K562 (cell line): ENCODE results near the gene UBE2D3. TPM values are rescaled to one million over a fixed set of nuclear protein-coding genes. Genes with fewer than 3 reads are reported as not detected.
A peak's percentile ranks its signal among the peaks of the same experiment; 100 is the strongest.

Experiments
- ARNT ChIP-seq, 2 experiments: fragments of 450-650 bp; IDR thresholded peaks; 2 replicates each; pipeline ENCODE4 v1.6.1; 2016; ENCODE audit warnings: mild to moderate bottlenecking in 1 of 2
- C11orf30 ChIP-seq: fragments of 450-650 bp; IDR thresholded peaks from 2 replicates; pipeline ENCODE4 v1.6.1; 2016; ENCODE audit warnings: low read depth, mild to moderate bottlenecking
- CBX5 ChIP-seq: IDR thresholded peaks from 2 replicates; pipeline ENCODE4 v1.6.1; 2014; ENCODE audit warnings: low read depth, borderline replicate concordance
- CCAR2 ChIP-seq: fragments of 200-400 bp; formaldehyde crosslinking; IDR thresholded peaks from 2 replicates; pipeline ENCODE4 v1.6.1; 2017; ENCODE audit warnings: mild to moderate bottlenecking, low read depth, low read length
- CTBP1 ChIP-seq: fragments of 450-650 bp; IDR thresholded peaks from 2 replicates; pipeline ENCODE4 v1.6.1; 2016; ENCODE audit warnings: borderline replicate concordance
- DNMT1 ChIP-seq: fragments of 450-650 bp; IDR thresholded peaks from 2 replicates; pipeline ENCODE4 v1.6.1; 2016; ENCODE audit warnings: antibody characterized with exemption, mild to moderate bottlenecking
- DPF2 ChIP-seq: fragments of 450-650 bp; IDR thresholded peaks from 2 replicates; pipeline ENCODE4 v1.6.1; 2016
- EP300 ChIP-seq: IDR thresholded peaks from 2 replicates; pipeline ENCODE4 v1.6.1; 2012; ENCODE audit warnings: low read length, improper control_type of control experiment
- EZH2 ChIP-seq: IDR thresholded peaks from 2 replicates; pipeline ENCODE4 v1.6.1; 2012; ENCODE audit warnings: low read depth, mild to moderate bottlenecking, inconsistent platforms, low read length, borderline replicate concordance
- FOXA1 ChIP-seq: fragments of 450-650 bp; IDR thresholded peaks from 2 replicates; pipeline ENCODE4 v1.6.1; 2016; ENCODE audit warnings: mild to moderate bottlenecking, borderline replicate concordance
- GATA2 ChIP-seq: sonication (generic); formaldehyde crosslinking; IDR thresholded peaks from 2 replicates; pipeline ENCODE4 v1.4.0; 2020; ENCODE audit warnings: mild to moderate bottlenecking, missing genetic modification reagents
- MECOM ChIP-seq: fragments of 250-450 bp; sonication (Bioruptor Pico); IDR thresholded peaks from 2 replicates; pipeline ENCODE4 v1.8.0; 2022; ENCODE audit warnings: inconsistent platforms
- MTA2 ChIP-seq: fragments of 450-650 bp; IDR thresholded peaks from 2 replicates; pipeline ENCODE4 v1.6.1; 2016; ENCODE audit warnings: low read depth
- OTX1 ChIP-seq: fragments of 450-650 bp; formaldehyde crosslinking; IDR thresholded peaks from 2 replicates; pipeline ENCODE4 v1.4.0; 2022; ENCODE audit warnings: mild to moderate bottlenecking
- POLR2G ChIP-seq: fragments of 200-400 bp; formaldehyde crosslinking; IDR thresholded peaks from 2 replicates; pipeline ENCODE4 v1.6.1; 2017; ENCODE audit warnings: low read depth, mild to moderate bottlenecking, antibody characterized with exemption, low read length, moderate library complexity
- PYGO2 ChIP-seq: fragments of 450-650 bp; IDR thresholded peaks from 2 replicates; pipeline ENCODE4 v1.6.1; 2016; ENCODE audit warnings: mild to moderate bottlenecking, missing genetic modification characterization, moderate library complexity, missing compliant biosample characterization
- SMARCA4 ChIP-seq: fragments of 450-650 bp; IDR thresholded peaks from 2 replicates; pipeline ENCODE4 v1.6.1; 2016
- SREBF1 ChIP-seq: fragments of 150-350 bp; IDR thresholded peaks from 2 replicates; pipeline ENCODE4 v1.6.1; 2014; ENCODE audit warnings: antibody characterized with exemption, low read depth, low read length, borderline replicate concordance
- TAL1 ChIP-seq: fragments of 450-650 bp; IDR thresholded peaks from 2 replicates; pipeline ENCODE4 v1.6.1; 2016; ENCODE audit warnings: mild to moderate bottlenecking
- VEZF1 ChIP-seq: fragments of 200-800 bp; sonication (Bioruptor generic); IDR thresholded peaks from 2 replicates; pipeline ENCODE4 v1.6.1; 2017; ENCODE audit warnings: missing genetic modification characterization, missing compliant biosample characterization
- XRCC4 ChIP-seq: IDR thresholded peaks from one replicate; pipeline ENCODE4 v1.6.1; 2011; ENCODE audit not compliant: insufficient read depth, insufficient read length; ENCODE audit errors: extremely low read depth
- ZNF316 ChIP-seq: fragments of 450-650 bp; IDR thresholded peaks from 2 replicates; pipeline ENCODE4 v1.6.1; 2016
- ZNF347 ChIP-seq: fragments of 450-650 bp; formaldehyde crosslinking; IDR thresholded peaks from 2 replicates; pipeline ENCODE4 v1.4.0; 2020; ENCODE audit warnings: low read depth, mild to moderate bottlenecking, moderate library complexity
- ZNF408 ChIP-seq: fragments of 250-450 bp; sonication (Bioruptor Pico); IDR thresholded peaks from 2 replicates; pipeline ENCODE4 v1.4.0; 2020; ENCODE audit warnings: low read depth, mild to moderate bottlenecking, moderate library complexity
- ZNF655 ChIP-seq: fragments of 250-450 bp; sonication (Bioruptor Pico); IDR thresholded peaks from 2 replicates; pipeline ENCODE4 v1.5.0; 2021
- polyA plus RNA-seq, 8 experiments: library from polyadenylated mRNA; depleted of rRNA in 4 of 8; stranded (reverse) in 5 of 8; unstranded in 3 of 8; fragments of >200 nt; fragmentation: Nextera tagmentation in 2 of 8; fragmentation: Illumina TruSeq in 1 of 8; extraction: Ambion mirVana in 2 of 8; extraction: Trizol in 1 of 8; gene quantifications; 2 replicates each; pipeline versions ENCODE4 v1.2.1 to v1.2.3, GENCODE V29; 2011 to 2014; ENCODE audit warnings: inconsistent platforms in 1 of 8, missing spikeins in 1 of 8
- total RNA-seq, 7 experiments: library from RNA; depleted of rRNA in 6 of 7; stranded (reverse); fragments of >200 nt in 6 of 7; fragmentation: Illumina TruSeq in 2 of 7; extraction: Trizol in 2 of 7; gene quantifications; 2 replicates each; pipeline versions ENCODE4 v1.2.1 to v1.2.3, GENCODE V29; 2011 to 2021; ENCODE audit warnings: low replicate concordance in 1 of 7
- TF ChIP-seq, protein P1 (sequence below): sonication (generic); formaldehyde crosslinking; IDR thresholded peaks from 2 replicates; pipeline ENCODE4 v1.8.0; 2022; ENCODE audit warnings: missing genetic modification reagents, mild to moderate bottlenecking, borderline replicate concordance
- TF ChIP-seq, protein P2 (sequence below): fragments of 450-650 bp; IDR thresholded peaks from one replicate; pipeline ENCODE4 v1.6.1; 2018; ENCODE audit warnings: mild to moderate bottlenecking, moderate library complexity; ENCODE audit not compliant: partially characterized antibody

UBE2D3 gene
- total and polyA plus RNA-seq, 9 of the 15 experiments (the other 6 are each of a cell fraction or from before 2014, with no cell fraction given), result 191 to 618 (median 292) TPM

- no peak for TF ChIP-seq EZH2
- TF ChIP-seq CCAR2, result no peak
- no peak for TF ChIP-seq PYGO2 (tag)
- peak; percentile 27; the same call in 1 of the 2 replicates for TF ChIP-seq CTBP1
- TF ChIP-seq SMARCA4, result peak; percentile 62
- no peak for TF ChIP-seq DNMT1
- no peak for TF ChIP-seq XRCC4
- peak; percentile 34; the same call in 1 of the 2 replicates for TF ChIP-seq C11orf30
- TF ChIP-seq, protein P1, sequence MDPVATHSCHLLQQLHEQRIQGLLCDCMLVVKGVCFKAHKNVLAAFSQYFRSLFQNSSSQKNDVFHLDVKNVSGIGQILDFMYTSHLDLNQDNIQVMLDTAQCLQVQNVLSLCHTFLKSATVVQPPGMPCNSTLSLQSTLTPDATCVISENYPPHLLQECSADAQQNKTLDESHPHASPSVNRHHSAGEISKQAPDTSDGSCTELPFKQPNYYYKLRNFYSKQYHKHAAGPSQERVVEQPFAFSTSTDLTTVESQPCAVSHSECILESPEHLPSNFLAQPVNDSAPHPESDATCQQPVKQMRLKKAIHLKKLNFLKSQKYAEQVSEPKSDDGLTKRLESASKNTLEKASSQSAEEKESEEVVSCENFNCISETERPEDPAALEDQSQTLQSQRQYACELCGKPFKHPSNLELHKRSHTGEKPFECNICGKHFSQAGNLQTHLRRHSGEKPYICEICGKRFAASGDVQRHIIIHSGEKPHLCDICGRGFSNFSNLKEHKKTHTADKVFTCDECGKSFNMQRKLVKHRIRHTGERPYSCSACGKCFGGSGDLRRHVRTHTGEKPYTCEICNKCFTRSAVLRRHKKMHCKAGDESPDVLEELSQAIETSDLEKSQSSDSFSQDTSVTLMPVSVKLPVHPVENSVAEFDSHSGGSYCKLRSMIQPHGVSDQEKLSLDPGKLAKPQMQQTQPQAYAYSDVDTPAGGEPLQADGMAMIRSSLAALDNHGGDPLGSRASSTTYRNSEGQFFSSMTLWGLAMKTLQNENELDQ (CRISPR knock-in tag), result no peak
- TF ChIP-seq ZNF347 (CRISPR knock-in tag), result no peak
- TF ChIP-seq, protein P2, sequence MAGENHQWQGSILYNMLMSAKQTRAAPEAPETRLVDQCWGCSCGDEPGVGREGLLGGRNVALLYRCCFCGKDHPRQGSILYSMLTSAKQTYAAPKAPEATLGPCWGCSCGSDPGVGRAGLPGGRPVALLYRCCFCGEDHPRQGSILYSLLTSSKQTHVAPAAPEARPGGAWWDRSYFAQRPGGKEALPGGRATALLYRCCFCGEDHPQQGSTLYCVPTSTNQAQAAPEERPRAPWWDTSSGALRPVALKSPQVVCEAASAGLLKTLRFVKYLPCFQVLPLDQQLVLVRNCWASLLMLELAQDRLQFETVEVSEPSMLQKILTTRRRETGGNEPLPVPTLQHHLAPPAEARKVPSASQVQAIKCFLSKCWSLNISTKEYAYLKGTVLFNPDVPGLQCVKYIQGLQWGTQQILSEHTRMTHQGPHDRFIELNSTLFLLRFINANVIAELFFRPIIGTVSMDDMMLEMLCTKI, result no peak
- 0 out of 4 replicates have a peak, but pooled peaks of 1 of the 2 experiments have one; percentile 25 for TF ChIP-seq ARNT (IDR thresholded peaks at IDR 0.05)
- no peak for TF ChIP-seq TAL1
- no peak for TF ChIP-seq CBX5
- peak; percentile 48 for TF ChIP-seq GATA2 (CRISPR knock-in tag)
- 0 out of 2 replicates have a peak, but pooled peaks have one; percentile 11 for TF ChIP-seq EP300
- TF ChIP-seq OTX1, result no peak
- TF ChIP-seq ZNF655 (CRISPR knock-in tag), result no peak
- TF ChIP-seq POLR2G, result no peak
- TF ChIP-seq DPF2, result peak; percentile 53
- TF ChIP-seq SREBF1, result no peak
- TF ChIP-seq MTA2, result no peak
- TF ChIP-seq ZNF408 (CRISPR knock-in tag), result no peak
- TF ChIP-seq FOXA1, result no peak
- TF ChIP-seq ZNF316, result peak; percentile 7; the same call in 1 of the 2 replicates
- TF ChIP-seq MECOM (CRISPR knock-in tag), result peak; percentile 93
- TF ChIP-seq VEZF1 (CRISPR knock-in tag), result peak; percentile 81; the same call in 1 of the 2 replicates
Observed at GRCh38 chr4:102832105-102832504, 4.8 kb upstream of the UBE2D3 start (continued).
